GM18870 (cell line): ENCODE results near the gene BPI.
"Not testable (repeated sequence)": the region's sequence is repeated elsewhere in the genome, so short reads cannot be mapped to it uniquely, and the experiment has no call there.

Experiments
- ATAC-seq: cut with Tn5 transposase; IDR thresholded peaks from one replicate; pipeline ENCODE4 v1.9.1; 2021; ENCODE audit warnings: moderate library complexity; ENCODE audit not compliant: unreplicated experiment

The BPI gene

DNA sequence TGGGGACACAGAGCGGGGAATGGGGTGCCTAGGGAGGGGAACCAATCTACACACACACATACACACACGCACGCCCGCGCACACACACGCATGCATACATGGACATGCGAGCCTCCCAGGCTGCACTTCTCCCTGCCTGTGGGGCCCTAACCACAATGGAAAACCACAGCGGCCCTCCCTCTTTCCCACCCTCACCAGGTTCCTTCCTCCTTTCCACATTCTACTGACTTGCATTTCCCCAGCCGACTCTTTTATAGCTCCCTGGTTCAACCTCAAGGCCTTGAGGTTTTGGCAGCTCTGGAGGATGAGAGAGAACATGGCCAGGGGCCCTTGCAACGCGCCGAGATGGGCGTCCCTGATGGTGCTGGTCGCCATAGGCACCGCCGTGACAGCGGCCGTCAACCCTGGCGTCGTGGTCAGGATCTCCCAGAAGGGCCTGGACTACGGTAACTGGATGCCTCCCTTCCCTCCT, at the start of gene BPI:
BPI (plus strand) TSS at position 249 of the 472 bp plus-strand sequence; CDS start at position 317, 68 bp downstream.
- no peak for ATAC-seq

DNA sequence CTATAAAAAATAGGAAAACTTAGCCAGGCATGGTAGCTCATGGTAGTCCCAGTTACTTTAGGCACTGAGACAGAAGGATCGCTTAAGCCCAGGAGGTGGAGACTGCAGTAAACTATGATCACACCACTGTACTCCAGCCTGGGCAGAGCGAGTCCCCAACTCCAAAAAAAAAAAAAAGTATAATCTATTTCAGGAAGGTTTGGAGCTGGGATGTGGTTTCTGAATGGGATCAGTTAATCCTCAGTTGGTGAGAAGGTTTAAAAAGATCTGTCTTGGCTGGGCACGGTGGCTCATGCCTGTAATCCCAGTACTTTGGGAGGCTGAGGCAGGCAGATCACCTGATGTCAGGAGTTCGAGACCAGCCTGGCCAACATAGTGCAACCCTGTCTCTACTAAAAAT, 49.3 kb upstream of the BPI start:
- not testable (repeated sequence) for ATAC-seq

DNA sequence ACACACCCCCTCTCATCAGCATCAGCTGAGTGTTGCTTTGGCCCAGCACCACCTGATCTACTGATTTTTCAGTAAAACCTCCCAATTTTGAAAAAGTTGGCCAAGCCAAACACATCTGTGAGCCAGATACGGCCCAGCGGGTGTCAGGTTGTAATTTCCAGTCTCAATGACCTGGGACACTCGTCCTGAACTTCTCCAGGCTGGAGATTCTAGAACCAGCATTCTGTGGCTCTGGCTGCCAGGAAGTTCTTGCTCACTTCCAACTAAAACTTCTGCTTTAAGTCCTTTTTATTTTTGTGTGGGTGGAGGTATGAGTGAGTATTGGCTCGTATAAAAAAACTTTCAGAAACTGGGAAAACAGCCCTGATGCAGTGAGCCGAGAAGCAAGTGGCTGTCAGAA, 48.6 kb upstream of the BPI start:
- no peak for ATAC-seq

DNA sequence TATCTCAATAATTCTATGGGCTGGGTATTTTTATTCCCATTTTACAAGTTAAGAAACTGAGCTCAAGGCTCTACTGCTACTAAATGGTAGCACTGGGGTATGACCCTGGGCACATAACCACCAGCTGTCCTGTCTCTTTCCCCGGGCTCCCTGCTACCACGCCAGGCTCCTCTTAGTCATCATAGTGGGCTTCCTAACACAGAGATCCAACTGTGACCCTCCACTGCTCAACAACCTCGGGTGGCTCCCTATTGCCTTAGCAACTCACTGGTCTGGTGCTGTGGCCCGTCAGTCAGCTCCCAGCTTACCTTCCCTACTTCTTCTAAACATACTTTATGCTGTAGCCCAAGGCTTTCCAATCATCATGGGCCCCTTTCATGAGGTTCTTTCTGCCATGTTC, 47.9 kb upstream of the BPI start:
- no peak for ATAC-seq

DNA sequence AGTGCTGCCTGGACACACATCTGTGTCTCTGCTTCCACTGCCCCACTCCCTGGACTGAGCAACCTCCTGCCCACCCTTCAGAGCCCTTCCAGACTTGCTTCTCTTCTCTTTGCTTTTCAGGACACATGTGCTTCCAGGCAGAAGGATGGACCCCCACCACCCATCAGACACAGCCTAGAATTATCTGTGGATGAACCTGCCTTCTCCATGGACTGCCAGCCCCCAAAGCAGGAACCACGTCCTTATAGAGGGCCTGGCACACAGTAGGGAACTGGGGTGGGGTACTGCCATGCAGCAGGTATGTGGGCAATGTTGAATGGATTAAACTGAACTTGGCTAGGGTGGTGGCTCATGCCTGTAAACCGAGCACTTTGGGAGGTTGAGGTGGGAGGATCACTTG, 47.0 kb upstream of the BPI start:
- no peak for ATAC-seq

DNA sequence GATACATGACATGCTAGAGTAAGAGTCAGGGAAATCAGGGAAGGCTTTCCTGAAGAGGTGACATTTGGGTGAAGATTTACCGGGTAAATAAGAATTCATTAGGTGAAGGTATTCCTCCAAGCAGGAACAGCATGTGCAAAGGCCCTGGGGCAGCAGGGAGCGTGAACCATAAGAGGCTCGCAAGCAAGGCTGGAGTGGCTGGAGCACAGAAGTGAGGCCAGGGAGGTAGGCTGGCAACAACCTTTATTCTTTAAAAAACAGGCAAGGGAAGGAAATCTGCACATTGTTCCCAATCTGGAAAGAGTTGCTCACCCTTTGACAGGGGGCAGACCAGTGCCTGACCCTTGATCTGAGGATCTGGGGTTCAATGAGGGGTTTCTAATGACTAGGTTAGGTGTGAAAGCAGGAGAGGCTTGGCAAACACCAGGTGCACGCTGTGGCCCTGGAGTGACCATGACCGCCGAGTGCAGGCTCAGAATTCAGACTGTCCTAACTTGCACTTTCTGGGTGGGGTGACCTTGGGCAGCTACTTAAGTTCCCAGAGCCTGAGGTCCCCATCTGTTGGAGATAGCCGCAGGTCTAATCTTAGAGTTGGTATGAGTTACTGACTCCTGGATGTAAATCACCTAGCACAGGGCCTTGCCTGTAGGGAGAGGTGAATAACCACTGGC, 45.3 kb upstream of the BPI start:
- ATAC-seq = no peak

DNA sequence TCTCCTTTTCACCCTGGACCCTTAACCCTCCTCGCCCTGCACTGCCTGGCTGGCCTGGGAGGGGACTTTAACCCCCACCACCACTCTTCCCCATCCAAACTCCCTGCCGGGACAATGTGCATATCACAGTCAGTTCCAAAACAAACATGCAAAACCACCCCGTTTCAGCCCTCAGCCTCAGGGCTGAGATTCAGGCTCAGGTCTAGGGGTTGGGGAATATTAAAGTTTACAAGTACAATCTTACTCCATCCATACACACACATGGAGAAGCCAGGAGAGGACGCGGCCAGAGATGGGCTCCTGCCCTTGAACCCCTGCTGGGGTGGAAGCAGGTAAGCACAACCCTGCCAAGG, 44.0 kb upstream of the BPI start:
- ATAC-seq = no peak

DNA sequence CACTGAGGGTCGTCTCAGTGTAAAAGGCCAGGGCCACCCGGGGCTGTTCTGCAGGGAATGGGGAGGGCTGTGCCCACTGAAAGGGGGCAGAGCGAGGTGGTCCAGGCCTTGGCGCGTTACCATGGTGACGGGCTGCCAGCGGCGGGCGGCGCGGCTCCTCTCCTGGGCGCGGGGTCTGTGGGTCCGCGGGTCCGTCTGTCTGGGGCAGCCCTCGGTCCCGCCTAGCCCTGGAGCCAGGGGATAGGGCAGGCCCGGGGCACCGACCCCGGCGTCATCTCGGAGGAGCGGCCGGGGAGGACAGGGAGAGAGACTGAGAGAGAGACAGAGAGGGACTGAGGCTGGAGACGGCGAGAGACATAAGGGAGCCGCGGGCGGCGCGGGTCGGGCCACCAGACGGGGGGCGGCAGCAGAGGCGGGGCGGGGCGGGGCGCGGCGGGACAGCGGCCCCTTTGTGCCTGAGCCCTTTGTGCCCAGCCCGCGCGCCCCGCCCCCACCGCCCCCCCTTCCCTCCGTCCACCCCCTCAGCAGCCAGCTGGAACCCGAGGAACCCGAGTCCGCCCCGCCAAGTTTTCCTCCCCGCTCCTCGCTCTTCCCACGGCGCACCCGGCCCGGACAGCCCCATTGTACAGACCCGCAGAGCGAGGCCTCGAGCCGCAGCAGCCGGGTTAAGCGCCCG, 43.4 kb upstream of the BPI start, which contains the start of gene KIAA1755:
KIAA1755 (minus strand) TSS at position 358 of the 676 bp plus-strand sequence; CDS start at position 123, 235 bp downstream.
- no peak for ATAC-seq

DNA sequence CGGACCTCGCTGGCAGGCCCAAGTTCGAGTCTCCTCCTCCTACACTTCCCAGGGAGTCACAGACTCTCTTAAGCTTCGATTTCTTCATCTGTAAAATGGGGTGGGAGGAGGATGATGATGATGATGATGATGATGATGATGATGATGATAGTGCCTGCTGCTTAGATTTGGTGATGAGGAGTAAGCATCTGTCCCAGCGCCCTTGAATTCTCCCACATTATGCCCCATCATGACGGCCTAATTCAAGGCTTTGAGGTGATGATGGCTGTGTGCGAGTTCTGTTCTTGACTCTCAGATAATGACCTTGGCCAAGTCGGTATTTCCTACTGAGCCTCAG, 42.9 kb upstream of the BPI start:
- no peak for ATAC-seq

DNA sequence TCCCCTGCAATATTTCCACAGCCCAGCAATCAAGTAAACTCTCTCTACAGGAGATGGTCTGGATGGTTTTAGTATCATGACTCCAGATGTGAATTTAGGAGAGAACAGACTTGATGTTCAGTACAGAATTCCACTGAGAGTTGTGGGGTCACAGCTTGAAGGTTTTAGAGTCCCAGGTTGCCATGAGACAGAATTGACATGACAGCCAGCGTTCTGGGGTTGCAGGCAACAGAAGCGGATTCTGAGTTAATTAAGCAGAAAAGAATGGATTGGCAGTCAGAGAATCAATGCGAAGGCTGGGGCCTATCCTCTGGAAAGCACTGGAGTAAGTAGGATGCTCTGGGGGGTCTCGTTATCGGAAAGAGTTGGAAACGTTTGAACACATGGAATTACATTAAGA, 41.0 kb upstream of the BPI start:
- no peak for ATAC-seq

DNA sequence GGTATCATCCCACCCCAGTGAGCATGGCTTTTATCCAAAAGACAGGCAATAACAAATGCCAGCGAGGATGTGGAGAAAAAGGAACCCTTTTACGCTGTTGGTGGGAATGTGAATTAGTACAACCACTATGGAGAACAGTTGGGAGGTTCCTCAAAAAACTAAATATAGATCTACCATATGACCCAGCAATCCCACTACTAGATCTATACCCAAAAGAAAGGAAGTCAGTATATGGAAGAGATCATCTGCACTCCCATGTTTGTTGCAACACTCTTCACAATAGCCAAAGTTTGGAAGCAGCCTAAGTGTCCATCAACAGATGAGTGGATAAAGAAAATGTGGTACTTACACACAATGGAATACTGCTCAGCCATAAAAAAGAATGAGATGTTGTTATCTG, 37.5 kb upstream of the BPI start:
- ATAC-seq = no peak

DNA sequence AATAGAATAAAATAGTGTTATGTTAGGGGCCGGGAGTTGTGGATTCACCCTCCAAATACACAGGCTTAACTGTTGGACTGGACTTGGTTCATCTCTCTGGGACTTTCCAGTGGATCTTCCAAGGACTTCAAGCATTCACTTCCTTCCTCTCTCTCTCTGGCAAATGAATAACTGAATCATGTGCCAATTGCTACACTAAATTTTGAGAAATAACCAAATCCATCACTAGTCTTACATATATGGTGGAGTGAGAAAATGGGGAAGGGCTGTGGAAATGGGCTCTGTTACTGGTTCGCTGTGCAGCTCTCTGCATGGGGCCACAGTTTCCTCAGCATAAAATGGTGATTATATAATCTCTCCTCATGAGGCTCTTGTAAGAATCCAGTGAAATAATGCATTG, 36.7 kb upstream of the BPI start:
- no peak for ATAC-seq

DNA sequence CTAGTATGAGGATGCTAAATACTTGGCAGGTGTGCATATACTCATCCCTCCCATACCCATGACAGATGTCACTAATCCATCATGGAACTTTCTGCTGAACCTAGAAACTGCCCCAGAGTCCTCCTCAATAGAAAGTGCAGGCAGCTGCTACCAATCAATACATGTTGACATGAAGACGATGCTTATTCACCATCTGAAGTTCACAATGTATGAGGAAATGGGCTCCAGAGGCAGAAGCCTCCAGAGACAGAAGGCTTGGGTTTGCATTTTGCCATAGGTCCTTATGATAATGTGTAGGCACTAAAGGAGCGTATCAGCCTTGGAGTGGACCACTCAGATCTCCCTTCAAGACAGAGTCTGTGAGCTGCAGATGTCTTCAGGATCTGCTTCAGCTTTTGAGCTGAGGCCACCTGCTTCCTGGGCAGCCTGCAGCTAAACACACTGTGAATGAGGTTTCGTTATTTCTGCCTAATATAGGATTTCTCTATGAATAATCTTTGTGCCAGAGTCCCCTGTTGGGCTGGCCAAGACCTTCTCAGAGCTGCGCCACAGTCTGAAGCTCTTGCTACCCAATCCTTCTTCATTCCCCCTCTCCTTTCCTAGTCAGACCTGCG, 35.9 kb upstream of the BPI start:
- ATAC-seq = no peak

DNA sequence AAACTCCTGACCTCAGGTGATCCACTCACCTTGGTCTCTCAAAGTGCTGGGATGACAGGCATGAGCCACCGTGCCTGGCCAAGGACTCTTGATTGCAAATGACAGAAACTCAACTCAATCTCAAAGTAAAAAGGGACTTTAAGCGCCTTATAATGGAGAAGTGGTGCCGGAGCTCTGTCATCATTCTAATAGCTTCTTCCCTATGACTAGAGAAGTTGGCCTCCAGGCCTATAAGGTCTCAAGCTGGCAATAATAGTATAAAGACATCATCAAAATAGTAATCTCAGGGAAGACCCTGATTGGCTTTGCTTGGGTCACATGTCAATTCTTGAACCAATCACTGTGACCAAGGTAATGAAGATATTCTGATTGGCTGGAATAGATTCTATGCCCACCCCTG, 34.9 kb upstream of the BPI start:
- no peak for ATAC-seq

DNA sequence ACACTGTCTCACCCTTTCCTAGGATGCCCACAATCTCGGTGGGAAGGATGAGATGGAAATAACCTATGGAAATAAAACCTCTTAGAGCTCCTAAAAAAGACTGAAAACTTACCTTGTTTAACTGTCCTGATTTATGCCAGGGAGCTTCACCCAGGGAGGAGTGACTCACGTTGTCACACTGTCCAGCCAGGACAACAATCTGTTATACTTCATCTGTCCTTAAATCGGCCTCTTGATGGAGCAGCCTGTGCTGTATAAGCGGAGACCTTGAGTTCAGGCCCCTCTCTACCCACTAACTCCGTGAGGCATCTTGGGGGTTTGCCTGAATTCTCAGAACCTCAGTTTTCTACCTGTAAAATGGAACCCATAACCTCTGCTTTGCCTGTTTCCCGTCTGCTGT, 34.2 kb upstream of the BPI start:
- ATAC-seq = no peak

DNA sequence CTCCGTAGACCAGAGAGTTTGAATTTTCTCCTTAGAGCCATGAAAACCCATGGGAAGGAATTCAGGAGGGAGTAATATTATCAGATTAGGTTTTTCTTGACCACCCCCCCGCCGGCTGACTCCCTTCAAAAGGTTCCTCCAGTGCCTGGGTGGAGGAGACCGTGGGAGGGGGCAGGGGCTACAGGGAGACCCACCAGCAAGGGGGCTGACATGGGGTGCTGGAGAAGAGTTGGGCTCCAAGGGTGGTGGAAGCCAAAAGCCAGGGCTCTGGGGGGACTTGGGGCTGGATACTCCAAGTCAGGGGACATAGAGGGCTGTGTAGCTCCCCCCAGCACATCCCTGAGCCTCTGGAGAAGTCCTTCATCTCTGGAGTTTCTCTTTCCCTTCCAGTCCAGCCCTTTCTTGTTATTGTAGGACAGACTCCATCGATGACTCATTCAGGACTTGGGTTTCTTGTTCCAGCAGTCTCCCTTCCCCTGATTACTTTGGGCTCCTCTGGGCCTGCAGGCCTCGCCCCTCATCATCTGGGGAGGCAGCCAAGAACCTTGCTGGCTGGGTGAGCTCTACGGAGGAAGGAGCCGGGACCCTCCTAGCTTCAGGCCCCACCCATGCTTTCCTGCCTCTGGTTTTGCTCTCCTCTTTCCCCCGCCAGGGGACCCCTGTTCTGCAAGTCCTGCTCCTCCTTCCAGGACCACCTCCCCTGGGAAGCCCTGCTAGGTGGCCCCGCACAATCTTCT, 32.9 kb upstream of the BPI start:
- no peak for ATAC-seq

DNA sequence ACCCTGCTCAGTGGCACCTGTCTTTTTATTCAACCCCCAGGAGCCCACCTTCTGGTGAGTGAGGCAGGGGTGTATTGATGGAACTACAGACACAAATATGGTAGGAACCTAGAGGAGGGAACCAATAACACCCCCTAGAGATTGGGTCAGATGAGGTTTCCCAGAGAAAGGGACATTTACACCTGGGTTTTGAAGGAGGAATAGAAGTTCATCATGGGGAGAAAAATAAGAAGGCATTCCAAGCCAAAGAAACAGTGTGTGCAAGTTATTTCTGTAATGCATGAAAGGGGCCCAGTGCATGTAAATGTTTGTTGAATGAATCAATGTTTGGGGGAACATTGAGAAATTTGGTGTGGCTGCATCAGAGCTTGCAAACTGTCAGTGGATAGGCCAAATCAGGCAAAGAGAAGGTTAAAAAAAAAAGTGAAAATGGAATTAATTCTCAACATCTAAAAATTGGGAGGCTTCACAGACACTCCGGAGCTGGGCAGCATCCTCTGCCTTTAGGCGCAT, 32.3 kb upstream of the BPI start:
- no peak for ATAC-seq

DNA sequence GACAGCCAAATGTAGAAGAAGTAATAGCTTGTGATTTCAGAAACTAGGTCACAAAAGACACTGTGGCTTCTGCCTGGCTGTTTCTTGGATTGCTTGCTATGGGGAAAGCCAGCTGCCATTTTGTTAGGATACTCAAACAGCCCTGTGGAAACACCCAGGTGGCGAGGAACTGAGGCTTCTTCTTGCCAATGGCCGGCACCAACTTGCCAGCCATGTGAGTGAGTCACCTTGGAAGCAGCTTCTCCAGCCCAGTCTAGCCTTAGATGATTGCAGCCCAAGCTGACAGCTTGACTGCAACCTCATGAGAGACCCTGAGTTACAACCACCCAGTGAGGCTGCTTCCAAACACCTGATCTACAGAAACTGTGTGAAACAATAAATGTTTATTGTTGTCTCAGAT, 31.6 kb upstream of the BPI start:
- ATAC-seq = no peak

DNA sequence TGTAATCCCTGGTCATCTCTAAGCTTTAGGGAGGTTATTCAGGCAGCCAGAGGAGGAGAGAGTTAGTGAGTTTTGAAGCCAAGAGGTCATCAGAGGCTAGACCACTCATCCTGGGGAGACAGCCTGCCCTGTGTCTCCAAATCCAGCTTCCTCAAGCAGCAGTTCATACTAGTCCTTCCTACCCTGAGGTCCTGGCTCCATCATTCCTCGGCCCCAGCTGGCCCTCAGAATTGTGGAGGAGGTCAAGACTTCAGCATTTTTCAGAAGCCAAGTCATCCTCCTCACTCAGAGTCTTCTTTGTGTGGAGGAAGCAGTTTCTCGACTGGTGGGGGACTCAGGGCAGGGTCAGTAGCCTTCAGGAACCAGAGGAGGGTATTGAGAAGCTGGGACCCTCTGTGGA, 31.0 kb upstream of the BPI start:
- ATAC-seq = no peak

DNA sequence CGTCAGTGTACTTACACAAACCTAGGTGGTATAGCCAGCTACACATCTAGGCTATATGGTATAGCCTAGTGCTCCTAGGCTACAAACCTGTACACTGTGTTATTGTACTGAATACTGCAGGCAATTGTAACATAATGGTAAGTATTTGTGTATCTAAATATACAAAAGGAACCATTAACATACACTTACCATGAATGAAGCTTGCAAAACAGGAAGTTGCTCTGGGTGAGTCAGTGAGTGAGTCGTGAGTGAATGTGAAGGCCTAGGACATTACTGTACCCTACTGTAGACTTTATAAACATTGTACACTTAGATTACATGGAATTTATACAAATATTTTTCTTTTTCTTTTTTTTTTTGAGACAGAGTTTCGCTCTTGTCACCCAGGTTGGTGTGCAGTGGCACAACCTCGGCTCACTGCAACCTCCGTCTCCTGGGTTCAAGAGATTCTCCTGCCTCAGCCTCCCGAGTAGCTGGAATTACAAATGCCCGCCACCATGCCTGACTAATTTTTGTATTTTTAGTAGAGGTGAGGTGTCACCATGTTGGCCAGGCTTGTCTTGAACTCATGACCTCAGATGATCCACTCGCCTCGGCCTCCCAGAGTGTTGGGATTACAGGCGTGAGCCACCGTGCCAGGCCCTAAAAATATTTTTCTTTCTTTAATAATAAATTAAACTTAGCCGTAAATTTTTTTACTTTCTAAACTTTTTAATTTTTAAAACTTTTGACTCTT, 28.0 kb upstream of the BPI start:
- no peak for ATAC-seq

DNA sequence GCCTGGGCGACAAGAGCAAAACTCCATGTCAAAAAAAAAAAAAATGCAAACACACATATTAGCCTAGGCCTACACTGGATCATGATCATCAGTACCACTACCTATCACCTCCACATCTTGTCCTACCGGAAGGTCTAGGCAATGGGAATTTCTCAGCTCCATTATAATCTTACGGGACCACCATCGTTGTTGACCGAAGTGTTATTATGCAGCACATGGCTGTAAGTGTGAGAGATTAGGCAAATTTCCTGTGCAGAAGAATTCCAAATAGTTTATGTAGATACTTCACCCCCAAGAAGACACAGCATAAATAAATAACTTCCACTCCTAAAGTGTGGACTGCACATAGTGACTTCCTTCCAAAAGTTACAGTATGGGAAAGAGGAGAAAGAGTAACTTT, 26.7 kb upstream of the BPI start:
- ATAC-seq = no peak
